Central memory CD4-positive, alpha-beta T cell (primary cell): ENCODE measurements around the gene PPP1R1B.

Experiments used
- DNase-seq: peaks from one replicate; pipeline ENCODE4 v3.0.0; 2022

The PPP1R1B gene

GRCh38 chr17:39600997-39601597 lies 25.7 kb upstream of the PPP1R1B start:
- DNase-seq, result no peak

GRCh38 chr17:39601758-39602532 lies 24.8 kb upstream of the PPP1R1B start:
- DNase-seq, result no peak

DNA sequence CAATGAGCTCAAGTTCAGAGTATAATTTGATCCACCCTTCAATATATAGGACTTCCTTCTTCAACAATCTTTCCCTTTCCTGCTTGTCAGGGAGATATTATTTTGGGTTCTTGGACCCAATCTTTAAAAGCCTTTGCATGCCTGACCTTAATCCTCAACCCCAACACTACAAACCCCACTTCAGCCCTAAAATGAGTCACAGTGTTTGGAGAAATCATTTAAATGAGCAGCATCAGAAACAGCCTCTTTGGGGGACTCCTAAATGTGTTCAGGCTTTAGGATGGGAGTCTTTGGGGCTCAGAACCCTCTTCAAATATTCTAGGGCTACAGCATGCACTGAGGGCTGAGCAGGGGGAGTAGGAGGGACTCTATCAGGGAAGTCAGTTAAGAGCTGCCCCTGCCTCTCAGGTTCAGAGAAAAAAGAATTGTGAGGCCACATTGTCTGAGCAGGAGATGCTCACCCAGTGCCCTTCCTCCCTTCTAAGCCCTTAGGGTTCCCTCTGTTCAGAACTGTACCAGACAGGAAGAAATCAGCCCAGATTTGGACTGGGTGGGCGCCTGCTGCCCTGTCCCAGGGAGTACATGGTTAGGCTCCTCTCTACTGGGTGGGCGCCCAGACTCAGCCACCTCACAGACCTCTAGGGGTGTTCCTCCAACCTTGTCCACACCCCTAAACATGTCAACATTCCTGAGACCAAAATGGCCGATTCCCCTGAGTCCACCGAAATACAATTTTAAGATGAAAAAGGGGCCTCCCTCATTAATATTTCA lies 24.0 kb upstream of the PPP1R1B start:
- DNase-seq, result no peak

DNA sequence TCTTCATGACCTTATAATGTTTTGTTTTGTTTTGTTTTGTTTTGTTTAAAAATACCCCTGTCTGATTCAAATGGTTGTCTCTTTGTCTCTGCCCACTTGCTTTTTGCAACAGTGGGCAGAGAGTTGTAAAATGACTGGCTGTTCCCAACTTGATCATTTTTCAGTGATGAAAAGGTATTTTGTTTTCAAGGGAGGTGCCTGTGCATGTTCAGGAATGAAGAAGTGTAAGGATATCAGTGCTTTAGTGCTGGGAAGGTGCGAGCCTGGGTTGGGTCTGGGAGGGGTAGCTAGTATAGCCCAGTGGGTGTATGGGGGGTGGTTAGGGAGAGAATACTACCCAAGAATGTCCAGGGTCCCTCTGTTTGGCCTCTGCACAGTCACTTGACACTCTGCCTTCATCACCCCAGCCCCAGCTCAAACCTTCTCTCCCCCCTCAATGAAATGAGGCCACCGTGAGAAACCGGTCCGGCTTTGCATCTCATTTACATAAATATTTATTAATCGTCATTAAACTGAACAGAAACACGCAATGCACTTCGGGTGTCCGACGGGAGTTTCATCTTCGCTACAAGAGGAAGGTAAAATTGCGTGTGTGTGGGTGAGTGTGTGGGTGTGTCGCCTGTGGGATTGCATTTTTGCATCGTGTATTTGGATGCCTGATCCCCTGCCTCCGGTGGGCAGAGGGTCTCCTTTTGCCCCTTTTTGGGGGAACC lies 23.3 kb upstream of the PPP1R1B start:
- no peak for DNase-seq

DNA sequence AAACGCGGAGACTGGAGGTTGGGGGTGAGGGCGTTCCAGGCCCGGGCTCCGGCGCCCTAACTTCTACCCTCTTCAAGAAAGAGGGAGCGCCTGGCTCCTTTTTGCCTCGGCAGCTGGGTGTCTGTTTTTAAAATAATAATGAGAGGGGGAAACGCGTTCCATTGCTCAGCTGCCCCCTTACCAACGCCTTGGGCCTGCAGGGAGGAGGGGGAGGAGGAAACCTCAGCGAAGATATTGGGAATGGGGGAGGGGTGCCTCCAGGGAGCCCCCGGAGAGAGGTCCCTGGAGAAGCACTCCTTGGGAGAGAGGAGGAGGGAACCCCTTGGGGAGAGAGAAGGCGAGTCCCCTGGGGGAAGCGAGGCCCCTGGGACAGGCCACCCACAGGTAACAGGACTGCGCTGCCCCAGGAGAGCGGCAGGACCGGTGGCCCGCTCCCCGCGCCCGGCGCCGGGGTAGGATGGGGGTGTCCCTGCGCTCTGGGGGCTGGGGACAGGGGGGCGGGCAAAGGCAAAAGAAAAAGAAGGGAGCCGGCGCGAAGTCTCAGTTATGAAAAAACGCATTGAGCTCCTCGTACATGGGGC lies 21.8 kb upstream of the PPP1R1B start:
- no peak for DNase-seq

- no peak for DNase-seq
These were observed 21.0 kb upstream of the PPP1R1B start for GRCh38 chr17:39605492-39606433.

DNA sequence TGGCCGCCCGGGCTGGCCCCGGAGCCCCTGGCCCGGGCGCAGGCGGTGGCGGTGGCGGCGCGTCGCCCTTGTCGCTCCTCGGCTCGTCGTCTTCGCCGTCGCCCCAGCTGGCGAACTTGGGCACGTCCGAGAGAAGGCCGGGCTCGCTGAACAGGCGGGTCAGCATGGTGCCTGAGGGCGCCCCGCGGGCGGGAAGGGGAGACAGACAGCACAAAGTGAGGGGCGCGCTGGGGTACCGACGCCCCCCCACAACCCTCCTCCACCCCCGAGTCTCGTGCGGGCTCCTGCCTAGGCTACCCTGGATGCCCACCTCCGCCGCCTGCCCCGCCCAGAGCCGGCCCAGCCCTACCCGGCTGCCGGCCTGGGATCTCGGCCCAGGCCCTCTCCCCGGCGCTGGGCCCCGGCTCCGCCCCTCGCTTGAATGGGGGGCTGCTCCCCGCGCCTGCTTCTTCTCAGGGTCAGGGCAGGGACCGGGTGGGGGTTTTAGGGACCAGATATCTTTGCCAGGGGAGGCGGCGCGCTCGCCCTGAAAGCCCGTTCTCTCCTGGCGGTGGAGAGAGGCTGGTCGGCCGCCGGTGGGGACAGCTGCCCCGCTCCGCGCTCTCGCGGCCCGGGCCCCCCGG lies 20.2 kb upstream of the PPP1R1B start:
- DNase-seq, result no peak

- DNase-seq, result no peak
These were observed 19.5 kb upstream of the PPP1R1B start for GRCh38 chr17:39607057-39607850.

DNA sequence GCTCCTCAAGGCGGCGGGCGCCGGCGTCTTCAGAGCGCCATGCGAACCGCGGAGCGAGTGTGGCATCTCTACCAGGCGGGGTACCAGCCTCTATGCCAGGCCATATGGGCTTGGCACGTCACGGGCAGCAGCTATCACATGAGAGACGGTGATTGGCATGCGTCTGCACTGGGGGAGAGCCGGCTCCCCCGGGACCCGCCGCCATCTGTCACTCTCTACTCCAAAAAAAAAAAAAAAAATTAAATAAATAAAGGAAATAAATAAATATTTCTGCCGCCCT lies 19.0 kb upstream of the PPP1R1B start, which contains the start of gene NEUROD2:
Gene NEUROD2, minus strand, starts transcription at position 70 of the 280 bp plus-strand sequence. CDS start 1,321 bp downstream, outside the sequence.
- no peak for DNase-seq

DNA sequence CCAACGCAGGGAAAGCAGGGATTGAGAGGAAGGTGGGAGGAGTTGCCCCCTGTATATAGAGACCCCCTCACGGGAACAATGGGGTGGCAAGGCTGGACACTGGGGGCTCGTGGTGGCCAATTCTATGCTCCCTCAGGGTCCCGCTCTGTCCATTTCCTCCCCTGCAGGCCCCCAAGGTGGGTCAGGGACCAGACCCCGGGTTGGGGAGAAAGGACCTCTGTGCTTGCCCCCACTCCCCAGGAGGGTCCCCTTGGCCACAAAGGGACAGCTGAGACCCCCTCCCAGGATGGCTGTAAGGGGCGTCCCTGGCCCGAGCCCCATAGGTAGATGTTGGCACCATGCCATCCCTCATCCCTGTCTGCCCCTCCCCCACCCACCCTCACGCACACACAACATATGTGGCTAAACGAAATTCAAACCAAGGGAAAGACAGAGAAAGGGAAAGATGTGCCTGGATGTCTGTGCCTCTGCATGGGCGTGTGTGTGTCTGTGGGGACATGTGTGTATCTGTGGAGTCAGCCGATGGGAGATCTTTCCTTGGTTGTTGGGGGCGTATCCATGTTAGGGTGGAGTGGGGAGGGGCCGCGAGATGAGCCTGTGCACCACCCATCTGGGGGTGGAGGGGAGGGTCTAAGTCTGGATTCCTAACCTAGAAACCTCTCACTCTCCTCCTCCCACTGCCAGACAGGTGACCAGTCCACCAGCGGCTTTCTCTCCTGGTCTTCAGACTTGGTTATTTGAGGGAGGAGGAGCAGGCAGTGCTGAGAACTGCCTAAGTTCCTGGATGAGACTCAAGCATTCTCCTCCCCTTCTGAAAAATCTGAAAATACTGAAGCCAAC lies 18.4 kb upstream of the PPP1R1B start:
- DNase-seq, result no peak

- no peak for DNase-seq
These were observed 17.2 kb upstream of the PPP1R1B start for GRCh38 chr17:39609416-39610025.

DNA sequence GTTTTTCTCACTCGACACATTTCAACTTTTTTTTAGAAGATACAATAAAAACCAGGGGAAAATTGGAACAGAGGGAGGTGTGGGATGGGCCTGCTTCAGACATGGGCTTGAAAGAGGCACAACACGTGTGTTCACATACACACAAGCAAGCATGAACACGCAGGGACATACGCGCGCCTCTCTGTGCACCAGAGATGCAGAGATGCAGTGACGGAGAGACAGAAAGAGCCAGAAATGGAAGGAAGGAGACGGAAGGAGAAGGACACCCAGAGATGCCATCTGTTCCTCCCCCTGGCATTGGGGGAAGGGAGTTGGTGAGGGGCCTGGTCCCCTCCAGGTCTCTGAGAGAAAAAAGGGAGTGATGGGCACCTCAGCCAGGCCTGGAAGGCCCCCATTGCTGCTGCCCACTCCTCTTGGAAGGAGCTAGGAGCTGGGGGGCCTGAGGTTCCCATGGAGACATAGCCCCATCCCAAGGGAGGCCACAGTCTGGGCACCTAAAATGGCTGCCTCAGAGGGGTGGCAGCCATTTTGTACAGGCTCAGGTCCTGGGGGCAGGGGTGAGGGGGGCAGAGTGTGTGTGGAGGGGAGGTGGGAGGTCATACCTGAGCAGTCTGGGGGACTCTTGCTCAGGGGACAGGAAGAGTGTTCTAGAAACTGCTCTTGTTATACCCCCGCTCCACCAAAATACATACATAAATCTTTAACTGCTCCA lies 15.2 kb upstream of the PPP1R1B start:
- DNase-seq, result no peak

DNA sequence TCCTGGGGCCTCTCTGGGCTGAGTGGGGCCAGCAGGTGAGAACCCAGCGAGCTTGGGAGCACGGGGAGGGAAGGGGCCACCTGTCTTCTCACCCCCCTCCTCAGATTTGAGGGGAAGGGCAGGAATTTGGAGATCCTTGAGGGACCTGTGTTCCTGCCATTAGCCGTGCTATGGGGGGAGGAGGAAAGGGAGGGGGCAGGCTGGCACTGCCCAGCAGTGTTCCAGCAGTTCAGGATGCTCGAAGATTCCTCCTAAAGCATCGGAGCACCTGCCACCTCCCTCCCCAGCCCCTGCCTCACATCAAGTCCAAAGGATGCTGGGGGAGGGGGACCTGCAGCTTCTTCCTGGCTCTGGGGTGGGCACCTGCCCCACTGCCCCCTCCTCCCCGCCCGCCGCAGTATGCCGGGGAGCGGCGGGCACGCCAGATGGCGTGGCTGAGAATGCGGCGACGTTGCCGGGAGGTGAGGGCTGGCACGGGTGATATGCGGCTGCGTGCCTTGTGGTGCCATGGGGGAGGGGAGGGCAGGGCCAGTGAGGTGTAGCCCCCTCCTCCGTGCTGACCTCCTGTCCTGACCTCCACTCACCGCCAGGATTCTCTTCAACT lies 14.4 kb upstream of the PPP1R1B start:
- no peak for DNase-seq

- DNase-seq, result no peak
These were observed 13.8 kb upstream of the PPP1R1B start for GRCh38 chr17:39612935-39613464.

DNA sequence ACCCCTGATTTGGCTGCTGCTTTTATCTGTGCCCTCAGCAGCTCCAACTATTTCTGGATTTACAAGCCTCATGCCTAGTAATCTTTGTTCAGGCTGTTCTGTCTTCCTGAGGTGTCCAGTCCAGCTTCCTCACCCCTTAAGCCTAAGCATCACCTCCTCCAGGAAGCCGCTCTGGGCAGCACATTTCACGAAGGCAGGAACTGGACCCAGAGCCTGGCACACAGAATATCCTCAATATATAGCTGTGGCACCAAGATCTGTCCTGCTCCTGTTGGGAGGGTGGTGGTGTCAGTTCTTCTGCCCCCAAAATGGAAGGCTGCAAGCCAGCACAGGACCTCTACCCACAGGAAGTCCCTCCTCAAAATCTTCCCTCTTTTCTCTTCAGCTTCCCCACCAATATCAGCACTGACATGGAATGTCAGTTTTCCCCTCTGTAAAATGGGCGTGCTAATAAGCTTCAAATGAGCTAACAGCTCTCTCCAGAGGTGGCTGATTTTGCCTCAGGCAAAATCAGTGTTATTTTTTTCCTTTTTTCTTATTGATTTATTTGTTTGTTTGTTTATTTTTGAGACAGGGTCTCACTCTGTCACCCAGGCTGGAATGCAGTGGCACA lies 12.1 kb upstream of the PPP1R1B start:
- DNase-seq, result no peak

GRCh38 chr17:39615434-39615833 lies 11.3 kb upstream of the PPP1R1B start:
- no peak for DNase-seq

DNA sequence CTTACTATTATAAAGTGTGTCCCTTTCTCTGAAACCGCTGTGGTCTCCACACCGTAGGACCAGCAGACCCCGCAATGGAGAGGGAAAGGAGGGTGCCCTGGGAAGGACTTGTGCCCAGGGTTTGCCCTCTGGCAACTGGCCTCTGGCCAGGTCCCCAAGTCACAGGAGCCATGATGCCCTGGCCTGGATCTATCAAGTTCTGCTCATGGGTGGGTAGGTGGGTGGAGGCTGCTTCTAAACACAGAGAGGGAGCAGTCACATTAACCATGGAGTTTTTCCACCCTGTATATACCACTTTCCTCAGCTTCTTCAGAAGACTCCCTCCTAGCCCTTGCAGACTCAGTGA lies 9.7 kb upstream of the PPP1R1B start:
- no peak for DNase-seq
